Measurements from ENCODE around the gene LRRC27.

The LRRC27 gene

DNA sequence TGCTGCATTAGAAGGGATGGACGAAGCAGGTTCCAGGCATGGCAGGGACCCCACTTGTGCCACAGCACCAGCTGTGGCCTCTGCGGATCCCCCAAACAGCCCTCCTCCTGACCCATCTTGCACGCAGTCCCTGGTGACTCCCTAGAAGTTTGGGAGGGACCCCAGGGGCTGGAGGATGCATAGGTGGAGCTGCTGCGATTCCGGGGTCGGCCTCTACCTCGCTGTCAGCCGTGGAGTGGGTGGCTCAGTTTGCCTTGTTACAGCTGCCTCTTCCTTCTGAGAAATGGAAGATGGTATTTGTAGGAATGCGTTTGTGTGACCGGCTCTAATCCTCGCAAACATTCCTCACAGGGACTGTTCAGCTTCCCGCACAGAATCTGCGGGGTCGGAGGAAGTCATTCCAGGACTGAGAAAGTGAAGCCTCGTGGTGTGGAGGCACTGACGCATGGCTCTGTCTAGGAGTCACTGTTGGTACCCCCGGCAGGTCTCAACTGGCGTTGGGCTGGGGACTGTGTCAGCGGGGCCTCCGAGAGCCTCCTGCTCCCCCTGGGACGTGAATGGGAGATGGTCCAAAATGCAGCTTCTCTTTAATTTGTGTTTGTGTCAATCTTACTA lies 82.5 kb downstream of the LRRC27 start:
- DNase-seq (ENCODE audit: low read depth) = no peak

DNA sequence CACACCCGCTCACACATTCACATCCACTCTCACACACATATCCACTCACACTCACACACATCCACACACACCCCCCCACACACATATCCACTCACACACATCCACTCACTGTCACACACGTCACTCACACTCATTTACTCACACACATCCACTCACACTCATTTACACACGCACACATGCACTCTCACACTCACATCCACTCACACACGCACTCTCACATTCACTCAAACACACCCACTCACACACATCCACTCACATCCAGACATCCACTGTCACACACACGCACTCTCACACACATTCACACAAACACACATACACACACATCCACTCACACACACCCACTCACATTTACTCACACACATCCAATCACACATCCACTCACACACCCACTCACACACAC lies 83.3 kb downstream of the LRRC27 start:
- DNase-seq (ENCODE audit: low read depth) = no peak

DNA sequence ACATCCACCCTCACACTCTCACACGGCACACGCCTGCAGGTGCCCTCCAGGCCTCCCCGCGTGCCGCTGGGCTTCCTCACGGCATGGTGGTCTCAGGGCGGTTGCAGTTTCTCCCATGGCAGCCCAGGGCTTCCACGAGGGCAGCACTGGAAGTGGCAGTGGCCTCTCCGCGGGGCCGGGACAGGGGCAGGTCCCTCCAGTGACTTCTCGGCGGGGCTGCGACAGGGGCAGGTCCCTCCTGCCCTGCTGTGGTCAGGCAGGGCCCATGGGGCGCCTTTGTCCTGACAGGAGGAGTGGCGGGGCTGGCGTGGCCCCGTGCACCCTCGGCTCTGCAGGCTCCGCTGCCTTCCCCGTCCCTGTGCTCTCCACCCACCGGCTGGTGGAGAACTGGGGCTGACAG lies 84.0 kb downstream of the LRRC27 start:
- DNase-seq (ENCODE audit: low read depth) = no peak

DNA sequence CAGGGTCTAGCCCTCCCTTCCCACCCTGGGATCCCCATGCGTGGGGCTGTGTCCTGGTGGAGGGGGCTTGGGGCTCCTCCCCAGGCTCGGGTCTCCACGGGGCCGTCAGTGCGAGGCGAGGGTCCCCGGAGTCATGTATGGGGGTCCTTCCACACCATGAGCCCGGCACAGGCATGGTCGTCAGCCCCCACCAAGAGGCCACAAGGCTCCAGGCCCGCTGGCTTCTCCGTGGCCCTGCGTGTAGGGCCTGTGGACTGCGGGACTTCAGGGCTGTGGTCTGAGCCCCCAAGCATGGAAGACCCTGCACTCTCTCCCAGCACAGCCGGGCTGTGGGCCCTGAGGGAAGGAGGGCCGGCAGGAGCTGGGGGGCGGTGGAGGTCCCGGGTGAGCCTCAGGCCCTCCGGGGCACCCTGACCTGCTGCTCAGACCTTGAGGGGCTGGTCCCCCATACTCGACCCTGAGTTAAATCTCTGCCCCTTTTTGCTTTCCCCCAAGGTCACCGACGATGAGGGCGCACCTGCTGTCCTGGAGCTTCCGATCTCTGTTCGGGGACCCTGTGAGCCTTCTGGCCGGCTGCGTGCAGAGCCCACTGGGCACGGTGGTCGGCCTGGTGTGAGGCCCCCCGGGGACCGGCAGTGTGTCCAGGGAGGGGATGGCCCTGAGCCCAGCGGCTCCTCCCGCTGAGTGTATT lies 84.7 kb downstream of the LRRC27 start:
- DNase-seq (ENCODE audit: low read depth) = no peak

DNA sequence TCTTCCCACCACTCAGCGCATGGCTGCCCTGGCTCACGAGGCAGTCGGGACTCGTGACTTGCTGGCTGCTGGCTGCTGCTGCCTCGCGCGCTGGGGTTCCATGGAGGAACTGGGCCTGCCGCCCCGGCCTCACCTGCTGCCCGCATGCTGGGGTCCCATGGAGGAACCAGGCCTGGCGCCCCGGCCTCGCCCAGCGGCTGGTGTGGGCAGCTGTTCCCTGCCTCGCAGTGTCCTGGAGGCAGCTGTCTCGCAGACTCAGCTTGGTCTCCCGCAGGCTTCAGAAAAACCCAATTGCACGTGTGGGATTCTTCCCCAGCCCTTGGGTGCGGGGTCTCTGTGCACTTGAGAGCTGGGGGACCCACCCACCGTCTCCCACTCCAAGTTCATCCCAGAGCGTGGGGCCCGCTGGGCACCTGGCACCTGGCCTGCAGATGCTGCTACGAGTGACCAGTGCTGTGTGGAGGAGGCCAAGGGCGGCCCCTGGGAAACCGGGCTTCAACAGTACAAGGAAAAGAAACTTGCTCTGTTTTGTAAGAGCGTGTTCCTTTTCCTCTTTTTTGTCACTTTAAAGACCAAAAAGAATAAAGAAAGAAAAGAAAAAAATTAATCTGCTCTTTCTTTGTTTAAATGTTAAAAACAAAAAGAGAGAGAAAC lies 85.4 kb downstream of the LRRC27 start:
- no peak for DNase-seq (ENCODE audit: low read depth)

DNA sequence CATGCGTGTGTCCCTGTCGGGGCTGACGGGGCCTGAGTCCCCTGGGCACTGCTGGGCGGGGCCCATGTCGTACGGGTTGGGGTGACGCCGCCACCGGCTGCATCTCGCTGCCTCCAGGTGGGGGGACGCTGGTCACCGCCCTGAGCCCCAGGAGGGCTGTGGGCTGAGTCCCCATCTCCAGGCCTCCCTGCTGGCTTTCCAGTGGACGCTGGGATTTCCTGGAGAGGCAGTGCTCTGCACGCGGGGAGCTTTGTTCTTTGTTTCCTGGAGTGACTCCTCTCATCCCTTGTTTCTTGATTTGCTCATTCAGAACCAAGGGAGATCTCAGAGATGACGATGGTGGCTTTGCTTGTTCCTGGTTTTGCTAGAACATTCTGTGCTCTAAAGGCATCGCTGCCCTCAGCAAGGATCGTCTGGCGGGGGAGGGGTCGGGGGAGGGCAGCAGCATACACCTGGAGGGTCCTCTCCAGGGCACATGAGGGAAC lies 86.0 kb downstream of the LRRC27 start:
- DNase-seq (ENCODE audit: low read depth) = no peak

DNA sequence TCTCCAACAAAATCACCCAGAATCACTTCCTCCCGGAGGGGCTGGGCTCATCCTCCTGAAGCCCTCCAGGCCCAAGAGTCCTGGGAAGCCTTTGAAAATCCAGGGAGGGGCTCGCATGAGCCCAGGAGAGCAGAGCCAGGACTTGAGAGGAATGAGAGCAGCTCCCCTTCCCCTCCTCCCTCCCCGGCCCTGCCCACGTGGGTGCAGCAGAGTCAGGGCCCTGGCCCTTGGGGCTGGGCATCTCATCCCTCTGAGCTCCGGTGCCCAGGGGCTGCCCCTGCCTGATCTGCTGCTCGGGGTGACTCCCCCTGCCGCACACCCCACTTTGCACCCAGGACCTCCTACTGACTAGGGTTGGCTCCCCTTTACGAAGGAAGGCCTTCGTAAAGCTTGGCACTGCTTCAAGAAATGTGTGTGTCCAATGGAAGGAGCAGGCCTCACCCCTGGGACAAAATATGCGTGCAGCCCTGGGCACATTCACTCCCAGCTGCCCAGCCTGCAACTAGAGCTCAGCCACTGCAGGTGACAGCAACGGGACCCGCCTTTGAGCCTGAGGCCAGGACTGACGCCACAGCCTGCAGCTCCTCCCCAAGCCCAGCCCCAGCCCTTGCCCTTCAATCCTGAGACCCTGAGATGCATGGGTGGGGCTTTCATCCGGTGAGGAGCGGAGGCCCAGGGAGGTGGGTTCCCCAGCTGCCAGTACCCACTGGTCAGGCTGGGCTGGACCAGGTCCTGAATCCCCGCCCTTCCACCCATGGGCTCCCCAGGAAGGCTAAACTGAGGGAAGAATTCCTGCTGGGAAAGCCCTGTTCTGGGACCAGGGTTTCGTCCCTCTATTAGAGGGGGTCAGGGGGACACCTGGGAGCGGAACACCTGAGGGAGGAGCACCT lies 86.8 kb downstream of the LRRC27 start:
- no peak for DNase-seq (ENCODE audit: low read depth)

DNA sequence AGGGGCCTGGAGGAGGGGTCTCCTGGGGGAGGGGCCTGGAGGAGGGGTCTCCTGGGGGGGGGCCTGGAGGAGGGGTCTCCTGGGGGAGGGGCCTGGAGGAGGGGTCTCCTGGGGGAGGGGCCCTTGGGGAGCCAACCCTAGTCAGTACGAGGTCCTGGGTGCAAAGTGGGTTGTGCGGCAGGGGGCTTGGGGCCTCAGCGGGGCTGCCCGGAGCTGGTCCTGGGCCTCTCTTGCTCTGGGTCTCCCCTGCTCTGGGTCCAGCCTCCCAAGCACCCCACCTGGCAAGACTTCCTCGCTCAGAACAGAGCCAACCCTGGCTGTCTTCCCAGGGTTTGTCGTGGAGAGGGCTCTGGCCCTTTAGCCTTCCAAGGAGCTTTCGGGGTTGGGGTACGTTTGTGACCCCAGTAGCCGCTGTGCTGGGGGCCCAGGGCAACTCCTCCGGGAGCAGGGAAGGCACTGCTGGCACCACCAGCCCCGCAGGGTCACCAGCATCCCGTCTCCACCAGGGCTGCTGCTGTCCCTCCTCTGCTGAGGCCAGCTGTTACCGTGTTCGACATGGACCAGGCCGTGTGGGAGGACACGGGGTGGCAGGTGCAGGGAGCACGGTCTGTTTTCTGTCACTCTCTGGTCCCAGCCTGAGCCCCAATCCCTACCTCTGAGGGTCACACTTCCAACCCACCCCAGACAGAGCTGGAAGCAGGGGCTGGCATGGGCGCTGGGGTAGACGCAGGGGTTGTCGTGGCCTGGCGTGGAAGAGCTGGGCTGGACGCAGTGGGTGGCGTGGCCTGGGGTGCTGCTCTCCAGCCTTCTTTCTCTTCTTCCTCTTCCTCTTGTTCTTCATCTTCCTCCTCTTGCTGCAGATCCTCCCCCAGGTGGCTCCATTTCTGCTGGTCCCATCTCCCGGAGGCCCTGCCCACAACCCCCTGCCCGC lies 87.8 kb downstream of the LRRC27 start:
- DNase-seq (ENCODE audit: low read depth) = no peak

DNA sequence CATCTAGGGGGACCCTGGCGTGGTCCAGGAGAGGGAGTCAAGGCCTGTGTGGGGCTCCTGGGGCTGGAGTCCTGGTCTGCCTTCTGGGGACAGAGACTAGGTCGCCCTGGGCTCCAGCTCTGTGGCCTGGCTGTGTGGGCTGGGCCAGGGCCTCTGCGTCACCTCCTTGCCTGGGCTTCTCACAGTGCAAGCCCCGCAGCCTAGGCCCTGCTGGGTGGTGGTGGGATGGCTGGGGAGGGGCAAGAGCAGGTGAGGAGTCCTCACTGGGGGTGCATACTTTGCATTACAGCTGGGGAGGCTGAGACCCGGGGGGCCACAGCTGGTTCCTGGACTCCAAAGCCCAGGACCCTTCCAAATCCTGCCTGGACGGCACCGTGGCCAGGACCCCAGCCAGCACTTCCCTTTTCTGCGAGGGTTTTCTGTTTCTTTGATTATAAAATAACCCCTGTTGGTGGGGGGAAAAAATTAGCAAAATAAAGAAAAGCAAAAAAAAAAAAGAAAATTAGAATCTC lies 88.5 kb downstream of the LRRC27 start:
- no peak for DNase-seq (ENCODE audit: low read depth)

DNA sequence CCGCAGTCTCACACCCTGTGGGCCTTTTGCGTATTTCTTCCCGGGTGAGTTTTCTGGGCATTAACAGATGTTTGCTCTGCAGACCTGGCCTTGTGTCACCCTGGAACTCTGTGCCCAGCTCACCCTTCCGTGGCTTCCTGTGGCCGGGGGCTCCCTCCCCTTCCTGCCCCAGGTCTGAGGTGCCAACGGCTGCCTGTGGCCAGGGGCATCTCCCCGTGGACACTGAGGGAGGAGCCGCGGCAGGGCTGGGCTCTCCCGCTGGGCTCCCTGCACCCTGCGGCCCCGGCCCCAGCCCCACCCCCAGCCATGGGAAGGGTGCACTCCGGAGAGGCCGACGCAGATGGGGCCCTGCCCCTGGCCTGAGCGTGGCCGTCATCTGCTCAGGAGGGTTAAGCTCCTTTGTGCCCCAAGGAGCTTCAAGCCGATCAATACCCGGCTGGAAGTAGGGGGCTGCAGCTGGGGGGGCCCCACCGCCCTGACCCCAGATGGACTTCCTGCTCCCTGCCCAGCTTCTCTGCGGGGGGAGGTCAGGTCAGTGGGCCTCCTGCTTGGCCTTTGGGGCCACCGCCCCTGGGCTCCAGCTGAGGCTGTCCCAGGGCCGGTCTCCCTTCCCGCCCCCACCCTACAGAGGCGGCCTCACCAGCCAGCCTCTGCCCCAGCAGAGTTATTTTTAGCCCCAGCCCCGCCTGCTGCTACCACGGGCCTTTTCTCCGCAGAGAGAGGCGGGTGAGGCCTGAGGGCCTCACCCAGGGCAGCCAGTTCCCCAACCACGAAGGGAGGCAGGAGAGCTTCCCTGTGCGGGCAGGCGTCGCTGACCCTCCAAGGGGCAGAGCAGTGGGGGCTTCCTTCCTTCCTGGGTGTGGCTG lies 89.2 kb downstream of the LRRC27 start:
- no peak for DNase-seq (ENCODE audit: low read depth)

DNA sequence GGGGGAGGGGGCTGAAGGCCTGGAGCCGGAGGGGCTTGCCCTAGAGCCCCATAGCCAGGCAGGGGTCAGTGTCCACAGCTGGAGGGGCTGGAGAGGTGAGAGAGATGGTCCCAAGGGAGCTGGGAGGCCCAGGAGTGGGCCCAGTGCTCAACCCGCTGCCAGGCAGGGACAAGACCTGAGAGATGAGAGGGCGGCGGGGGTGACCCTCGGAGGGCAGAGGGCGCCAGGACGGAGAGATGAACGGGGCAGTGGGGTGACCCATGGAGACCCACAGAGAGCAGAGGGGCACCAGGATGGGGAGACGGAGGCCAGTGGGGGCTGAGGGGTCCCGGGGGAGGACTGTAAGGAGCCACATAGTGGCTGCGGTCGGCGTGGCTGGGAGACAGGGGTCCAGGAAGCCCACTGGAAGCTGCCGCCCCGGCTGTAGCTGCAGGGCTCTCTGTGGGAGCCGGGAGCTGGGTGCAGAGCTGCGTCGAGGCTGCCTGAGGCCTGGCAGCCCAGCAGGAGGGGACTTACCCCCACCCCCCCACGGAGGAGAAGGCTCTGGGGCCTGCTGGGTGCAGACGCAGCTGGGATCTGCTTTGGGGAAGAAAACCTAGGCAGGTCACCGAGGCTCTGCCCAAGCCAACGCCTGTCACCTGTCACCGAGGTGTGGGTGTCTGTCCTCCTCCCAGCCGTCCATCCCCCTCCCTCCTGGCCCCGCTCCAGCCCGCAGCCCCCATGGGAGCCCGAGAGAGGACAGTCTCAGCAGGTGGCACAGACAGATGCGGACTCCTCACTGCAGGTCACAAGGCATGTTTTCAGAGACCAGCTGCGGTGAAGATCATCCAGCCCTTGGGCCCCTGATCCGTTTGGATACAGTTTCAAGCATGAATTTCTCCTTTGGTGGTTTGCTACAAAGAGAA lies 90.1 kb downstream of the LRRC27 start:
- DNase-seq (ENCODE audit: low read depth) = no peak

DNA sequence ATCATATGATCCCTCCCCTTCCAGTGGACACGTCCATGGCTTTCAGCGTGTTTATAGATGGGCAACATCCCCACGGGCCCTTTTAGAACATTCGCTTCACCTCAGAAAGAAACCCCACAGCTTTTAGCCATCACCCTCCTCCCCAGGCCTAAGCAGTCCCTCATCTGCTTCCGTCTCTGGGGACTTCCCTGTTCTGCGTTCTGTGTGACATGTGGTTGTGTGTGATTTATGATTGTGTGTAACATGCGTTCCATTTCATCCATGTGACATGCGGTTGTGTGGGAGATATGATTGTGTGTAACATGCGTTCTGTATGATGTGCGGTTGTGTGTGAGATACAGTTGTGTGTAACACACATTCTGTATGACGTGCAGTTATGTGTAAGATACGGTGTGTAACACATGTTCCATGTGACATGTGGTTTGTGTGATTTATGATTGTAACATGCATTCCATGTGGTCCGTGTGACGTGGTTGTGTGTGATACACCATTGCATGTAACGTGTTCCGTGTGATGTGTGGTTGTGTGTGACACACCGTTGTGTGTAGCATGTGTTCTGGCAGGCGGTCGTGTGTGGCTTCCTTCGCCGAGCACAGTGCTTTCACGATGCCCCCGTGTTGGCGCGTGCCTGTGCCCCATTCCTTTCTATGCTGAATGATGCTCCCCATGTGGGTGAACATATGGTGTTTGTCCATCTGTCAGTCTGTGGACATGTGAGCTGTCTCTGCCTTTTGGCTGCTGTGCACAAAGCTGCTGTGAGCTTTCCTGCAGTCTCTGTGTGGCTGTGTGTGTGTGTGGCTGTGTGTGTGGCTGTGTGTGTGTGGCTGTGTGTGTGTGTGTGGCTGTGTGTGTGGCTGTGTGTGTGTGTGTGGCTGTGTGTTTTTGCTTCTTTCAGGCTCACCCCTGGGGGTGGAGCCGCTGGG lies 91.2 kb downstream of the LRRC27 start:
- no peak for DNase-seq (ENCODE audit: low read depth)

DNA sequence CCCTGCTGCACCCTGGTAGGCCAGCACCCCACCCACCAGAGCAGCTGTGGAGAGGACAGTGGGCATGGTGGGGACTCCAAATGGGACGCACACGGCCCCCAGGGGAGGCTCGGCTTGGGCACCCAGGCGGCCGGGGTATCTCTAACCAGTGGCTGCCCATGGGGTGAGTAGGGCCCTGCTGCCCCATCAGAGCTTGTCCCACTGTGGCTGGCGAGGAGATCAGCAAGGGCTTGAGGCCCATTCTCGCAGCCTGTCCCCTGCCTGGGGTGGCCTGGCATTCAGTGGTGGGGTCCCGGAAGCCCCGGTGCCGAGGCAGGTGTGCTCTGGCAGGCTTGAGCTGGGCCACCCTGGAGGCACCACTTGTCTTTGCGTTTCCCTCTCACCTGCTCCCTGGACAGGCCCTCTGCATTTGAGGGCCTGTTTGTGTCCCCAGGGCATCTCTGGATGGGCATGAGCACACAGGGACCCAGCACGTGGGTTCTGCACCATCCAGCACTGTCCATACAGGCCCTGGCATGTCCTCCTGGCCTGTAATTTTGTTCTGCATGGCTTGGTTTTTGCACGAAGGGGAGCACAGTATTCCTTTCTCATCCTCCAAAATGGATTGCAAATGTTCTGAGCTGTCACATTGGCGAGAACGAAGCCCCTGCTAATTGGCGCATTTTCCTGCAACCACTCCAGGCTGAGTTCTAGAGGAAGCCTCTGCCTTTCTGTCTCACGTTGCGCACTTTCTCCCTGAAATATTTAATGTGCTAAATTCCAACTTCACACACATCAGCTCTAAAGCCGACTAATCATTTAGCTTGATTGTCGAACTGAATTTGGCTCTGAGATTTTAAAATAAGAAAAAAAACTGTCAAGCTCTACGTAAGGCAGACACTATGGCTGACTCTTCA lies 92.2 kb downstream of the LRRC27 start:
- DNase-seq (ENCODE audit: low read depth) = no peak

DNA sequence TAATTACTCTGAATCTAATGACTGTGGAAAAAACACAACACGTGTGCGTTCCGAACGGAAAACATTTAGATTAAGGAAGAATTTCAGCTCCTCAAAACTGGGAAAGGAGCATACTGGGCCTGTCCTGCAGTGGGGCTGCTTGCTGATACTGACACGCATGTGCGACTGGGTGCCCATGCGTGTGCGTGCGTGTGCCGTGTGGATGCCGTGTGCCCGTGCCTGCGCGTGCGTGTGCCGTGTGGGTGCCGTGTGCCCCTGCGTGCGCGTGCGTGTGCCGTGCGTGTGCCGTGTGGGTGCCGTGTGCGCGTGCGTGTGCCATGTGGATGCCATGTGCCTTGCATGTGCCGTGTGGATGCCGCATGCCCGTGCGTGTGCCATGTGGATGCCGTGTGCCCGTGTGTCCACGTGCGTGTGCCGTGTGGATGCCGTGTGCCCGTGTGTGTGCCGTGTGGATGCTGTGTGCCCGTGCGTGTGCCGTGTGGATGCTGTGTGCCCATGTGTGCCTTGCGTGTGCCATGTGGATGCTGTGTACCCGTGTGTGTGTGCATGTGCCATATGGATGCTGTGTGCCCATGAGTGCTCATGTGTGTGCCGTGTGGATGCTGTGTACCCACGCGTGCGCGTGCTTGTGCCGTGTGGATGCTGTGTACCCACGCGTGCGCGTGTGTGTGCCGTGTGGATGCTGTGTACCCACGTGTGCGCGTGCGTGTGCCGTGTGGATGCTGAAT lies 93.2 kb downstream of the LRRC27 start:
- no peak for DNase-seq (ENCODE audit: low read depth)

DNA sequence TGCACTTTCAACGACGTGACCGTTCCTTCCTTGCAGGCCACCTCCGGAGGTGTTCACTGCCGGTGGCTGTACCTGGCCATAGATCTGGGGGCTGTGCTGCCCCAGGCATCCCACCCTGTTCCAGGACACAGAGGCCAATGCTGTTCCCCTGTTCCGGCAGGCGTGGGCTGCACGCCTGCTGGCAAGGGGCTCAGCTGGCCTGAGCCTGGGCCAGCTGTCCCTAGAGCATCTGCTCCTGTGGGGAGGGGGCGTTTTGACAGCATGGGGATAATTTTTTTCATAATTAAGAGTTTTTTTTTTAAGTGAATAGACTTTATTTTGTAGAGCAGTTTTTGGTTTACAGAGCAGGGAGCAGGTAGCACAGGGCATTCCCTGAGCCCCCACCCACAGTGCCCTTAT lies 93.8 kb downstream of the LRRC27 start:
- no peak for DNase-seq (ENCODE audit: low read depth)

All from T-helper 22 cell (primary cell).